Naive thymus-derived CD4-positive, alpha-beta T cell (primary cell): ENCODE results near the gene VGLL1. TPM values are rescaled to one million over a fixed set of nuclear protein-coding genes. Genes with fewer than 3 reads are reported as not detected.

Experiments used
- ATAC-seq: fragments of 150-1000 bp; cut with Tn5 transposase; 2 replicates; pipeline ENCODE4 v1.10.0; 2021; ENCODE audit warnings: mild to moderate bottlenecking, moderate library complexity
- CTCF ChIA-PET: fragments of 350-600 bp; sonication (Branson Sonifier 250); formaldehyde crosslinking; loops from one replicate; lab custom pipeline; 2021; ENCODE audit warnings: antibody characterized with exemption; lab: Charles Lee
- POLR2A ChIA-PET: fragments of 350-600 bp; sonication (Branson Sonifier 250); formaldehyde crosslinking; loops from one replicate; lab custom pipeline; 2021; ENCODE audit warnings: antibody characterized with exemption, inconsistent platforms; lab: Charles Lee
- DNase-seq, 9 donors: peaks; one replicate each; pipeline versions ENCODE4 v3.0.0 to v3.0.0-alpha.2; 2020 to 2022; ENCODE audit warnings: mixed read lengths in 1 of 9
- H3K27ac ChIP-seq: one replicate; pipeline ENCODE4 v1.7.0; 2013; ENCODE audit warnings: mild to moderate bottlenecking, low read depth, low read length, moderate library complexity
- H3K27me3 ChIP-seq, 2 donors: one replicate each; pipeline ENCODE4 v1.7.0; 2013; ENCODE audit warnings: low read length in 2 of 2, mild to moderate bottlenecking in 2 of 2, moderate library complexity in 2 of 2; ENCODE audit not compliant: control insufficient read depth in 2 of 2, insufficient read depth in 2 of 2
- H3K36me3 ChIP-seq, 3 experiments: 1 replicate in 2 of 3; 2 replicates in 1 of 3; pipeline ENCODE4 v1.7.0; 2013; ENCODE audit warnings: low read length in 3 of 3, mild to moderate bottlenecking in 3 of 3, moderate library complexity in 1 of 3; ENCODE audit not compliant: insufficient read depth in 3 of 3, control insufficient read depth in 2 of 3
- H3K4me1 ChIP-seq, 2 donors: one replicate each; pipeline ENCODE4 v1.7.0; 2013; ENCODE audit warnings: low read length in 2 of 2, mild to moderate bottlenecking in 2 of 2, moderate library complexity in 1 of 2; ENCODE audit not compliant: control insufficient read depth in 2 of 2, insufficient read depth in 2 of 2
- H3K4me3 ChIP-seq: 2 replicates; pipeline ENCODE4 v1.7.0; 2013; ENCODE audit warnings: mild to moderate bottlenecking, low read length
- H3K9me3 ChIP-seq, 3 experiments: 1 replicate in 2 of 3; 2 replicates in 1 of 3; pipeline ENCODE4 v1.7.0; 2013; ENCODE audit warnings: low read length in 3 of 3; ENCODE audit not compliant: control insufficient read depth in 2 of 3
- H3K27ac Mint-ChIP-seq, 9 donors: one replicate each; pipeline ENCODE4 v1.8.0; 2020 to 2022; ENCODE audit warnings: mixed read lengths in 9 of 9, mild to moderate bottlenecking in 8 of 9, moderate library complexity in 5 of 9, inconsistent platforms in 2 of 9
- H3K27me3 Mint-ChIP-seq, 5 donors: one replicate each; pipeline ENCODE4 v1.8.0; 2021 to 2022; ENCODE audit warnings: mixed read lengths in 5 of 5, mild to moderate bottlenecking in 1 of 5
- H3K36me3 Mint-ChIP-seq, 5 donors: one replicate each; pipeline ENCODE4 v1.8.0; 2020 to 2022; ENCODE audit warnings: mixed read lengths in 5 of 5, mild to moderate bottlenecking in 3 of 5, inconsistent platforms in 1 of 5
- H3K4me1 Mint-ChIP-seq, 7 donors: one replicate each; pipeline ENCODE4 v1.8.0; 2020 to 2022; ENCODE audit warnings: mixed read lengths in 7 of 7, mild to moderate bottlenecking in 3 of 7, inconsistent platforms in 1 of 7
- H3K4me3 Mint-ChIP-seq, 10 donors: one replicate each; pipeline ENCODE4 v1.8.0; 2020 to 2022; ENCODE audit warnings: mild to moderate bottlenecking in 10 of 10, mixed read lengths in 10 of 10, moderate library complexity in 6 of 10, inconsistent platforms in 2 of 10
- H3K9me3 Mint-ChIP-seq, 11 donors: one replicate each; pipeline ENCODE4 v1.8.0; 2020 to 2022; ENCODE audit warnings: mixed read lengths in 11 of 11, mild to moderate bottlenecking in 4 of 11, inconsistent platforms in 1 of 11, moderate library complexity in 1 of 11
- intact Hi-C, 2 donors: fragments of 100-400 bp; cut with micrococcal nuclease; formaldehyde crosslinking; loops; one replicate each; pipeline ENCODE4 v1.15.1; 2023
- polyA plus RNA-seq, 2 donors: library from polyadenylated mRNA; unstranded; fragments of 300-500 nt; fragmentation: Illumina TruSeq; gene quantifications; one replicate each; pipeline ENCODE4 v1.2.3, GENCODE V29; 2021
- total RNA-seq, 6 experiments: library from RNA in 5 of 6; stranded (reverse) in 5 of 6; gene quantifications; 1 replicate in 5 of 6; 2 replicates in 1 of 6; pipeline ENCODE4 v1.2.3 and lab custom pipeline; 2021 to 2026

VGLL1 gene
- total and polyA plus RNA-seq, 7 experiments from 2014 or later: not detected

DNA sequence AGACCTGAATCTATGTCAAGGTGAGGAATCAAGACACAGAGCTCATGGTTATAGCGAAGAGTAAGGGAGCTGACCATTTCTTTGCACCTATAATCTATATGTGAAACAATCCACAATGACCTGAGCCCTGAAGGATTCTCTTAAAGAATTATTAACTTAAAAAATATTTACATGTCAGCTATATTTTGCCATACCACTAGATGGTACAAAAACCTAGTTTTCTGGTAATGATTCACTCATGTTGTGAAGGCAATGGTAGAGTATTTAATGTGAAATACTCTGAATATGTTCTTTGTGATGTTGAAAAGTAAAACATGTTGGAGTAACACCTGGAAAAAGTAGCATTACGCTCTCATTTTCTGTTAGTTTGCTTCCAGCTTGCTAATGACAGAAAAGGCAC is 40.0 kb downstream of the VGLL1 start:
- no peak overlapping the region for H3K4me3 ChIP-seq
- H3K4me3 Mint-ChIP-seq: peak overlapping the region in 3 of 10 donors; percentile 12 to 25 (median 24)
- DNase-seq (peak in 3 of 9 donors; percentile 1 to 29 (median 6)), ATAC-seq (no peak)
- peaks cover 4 to 8% of the 10 kb centered on the region in 2 donors for H3K4me1 ChIP-seq
- intact Hi-C loops: loop anchor here (1.0 to 10.0 kb wide), 3 partner anchors 307 to 480 kb away; no protein-coding TSS in a partner anchor
- POLR2A ChIA-PET: interaction anchor here (0.6 to 1.0 kb wide), 3 partner anchors 35 to 614 kb away, joined by 3 to 5 read pairs (median 3); no protein-coding TSS in a partner anchor
- peaks cover 0 to 11% (median 9%) of the 10 kb centered on the region in 7 donors for H3K4me1 Mint-ChIP-seq
- CTCF ChIA-PET: interaction anchor here (1.0 kb wide), 1 partner anchor 123 kb away, joined by 6 read pairs; no protein-coding TSS in a partner anchor
- H3K36me3 Mint-ChIP-seq: no peaks in the 10 kb centered on the region
- no peak overlapping the region for H3K27ac ChIP-seq
- no peaks in the 10 kb centered on the region for H3K27me3 ChIP-seq
- H3K9me3 ChIP-seq: no peaks in the 10 kb centered on the region
- no peaks in the 10 kb centered on the region for H3K9me3 Mint-ChIP-seq
- H3K27ac Mint-ChIP-seq: peak overlapping the region in 2 of 9 donors; percentile 25 to 59
- H3K36me3 ChIP-seq: no peaks in the 10 kb centered on the region
- H3K27me3 Mint-ChIP-seq: no peaks in the 10 kb centered on the region

DNA sequence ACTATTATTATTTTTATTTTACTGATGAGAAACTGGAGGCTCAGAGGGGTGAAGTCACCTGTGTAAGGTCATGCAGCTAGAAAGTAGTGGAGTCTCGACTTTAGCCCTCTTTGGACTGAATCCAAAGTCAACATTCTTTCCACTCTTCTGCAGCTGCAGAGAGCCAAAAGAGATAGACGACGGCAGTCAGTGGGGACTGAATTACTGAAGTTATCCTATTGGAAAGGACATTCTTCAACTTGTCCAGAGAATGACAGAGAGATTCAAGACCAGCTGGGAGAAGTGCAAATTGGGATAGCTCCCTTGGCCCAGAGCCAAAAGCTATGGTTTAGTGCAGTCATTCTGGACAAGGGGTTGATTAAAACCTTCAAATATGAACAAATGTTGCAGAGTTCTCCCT is 42.5 kb downstream of the VGLL1 start:
- H3K9me3 ChIP-seq: no peaks in the 10 kb centered on the region
- ATAC-seq (no peak), DNase-seq (no peak)
- no peaks in the 10 kb centered on the region for H3K27me3 ChIP-seq
- CTCF ChIA-PET: interaction anchor here (1.3 to 2.3 kb wide), 2 partner anchors 17 to 34 kb away, joined by 4 to 7 read pairs; no protein-coding TSS in a partner anchor
- H3K4me3 Mint-ChIP-seq: no peak overlapping the region
- H3K4me3 ChIP-seq: no peak overlapping the region
- H3K9me3 Mint-ChIP-seq: no peaks in the 10 kb centered on the region
- no peaks in the 10 kb centered on the region for H3K36me3 ChIP-seq
- POLR2A ChIA-PET: interaction anchor here (1.8 kb wide), 1 partner anchor 11 kb away, joined by 10 read pairs; no protein-coding TSS in a partner anchor
- peaks cover 0 to 23% (median 16%) of the 10 kb centered on the region in 7 donors for H3K4me1 Mint-ChIP-seq
- no peak overlapping the region for H3K27ac ChIP-seq
- H3K27me3 Mint-ChIP-seq: no peaks in the 10 kb centered on the region
- intact Hi-C loops: loop anchor here in 1 of 2 donors (10.0 kb wide), 1 partner anchor 310 kb away; no protein-coding TSS in a partner anchor
- H3K36me3 Mint-ChIP-seq: peaks cover 0 to 2% (median 0%) of the 10 kb centered on the region in 5 donors
- H3K4me1 ChIP-seq: peaks cover 4 to 8% of the 10 kb centered on the region in 2 donors
- no peak overlapping the region for H3K27ac Mint-ChIP-seq

DNA sequence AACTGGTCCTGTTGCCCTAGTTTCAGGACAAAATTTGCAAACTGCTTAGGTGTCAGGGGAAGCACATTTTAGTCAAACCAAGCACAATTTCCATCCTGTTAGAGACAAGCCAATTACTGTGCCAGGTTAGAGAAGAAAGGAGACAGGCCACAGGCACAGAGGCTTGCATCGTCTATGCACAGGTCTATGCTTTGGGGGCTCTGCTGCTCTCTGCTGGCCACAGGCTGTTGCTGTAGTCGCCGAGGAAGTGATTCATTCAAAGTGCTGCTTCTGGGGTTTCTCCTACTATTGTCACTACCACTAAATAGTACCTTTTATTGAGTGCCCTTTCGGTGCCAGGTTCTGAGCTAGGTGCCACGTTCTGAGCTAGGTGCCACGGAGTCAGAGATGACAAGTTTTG is 45.5 kb downstream of the VGLL1 start:
- POLR2A ChIA-PET: interaction anchor here (1.1 to 1.2 kb wide), 2 partner anchors 31 to 166 kb away, joined by 3 to 4 read pairs; no protein-coding TSS in a partner anchor
- Histone ChIP-seq H3K36me3 (no peaks in the 10 kb centered on the region), H3K4me1 (peaks cover 3 to 4% of the 10 kb centered on the region in 2 donors), H3K27ac (no peak overlapping the region), H3K4me3 (no peak overlapping the region), H3K9me3 (no peaks in the 10 kb centered on the region), H3K27me3 (no peaks in the 10 kb centered on the region)
- H3K4me3 Mint-ChIP-seq: peak overlapping the region in 2 of 10 donors; percentile 20 to 63
- peaks cover 0 to 22% (median 11%) of the 10 kb centered on the region in 7 donors for H3K4me1 Mint-ChIP-seq
- H3K27me3 Mint-ChIP-seq: no peaks in the 10 kb centered on the region
- CTCF ChIA-PET: interaction anchor here (0.7 to 2.6 kb wide), 10 partner anchors 9 to 549 kb away, joined by 3 to 10 read pairs (median 4); no protein-coding TSS in a partner anchor
- H3K9me3 Mint-ChIP-seq: peaks cover 0 to 2% (median 0%) of the 10 kb centered on the region in 11 donors
- peak; percentile 30 to 74 (median 62) for DNase-seq
- peak overlapping the region in 8 of 9 donors; percentile 10 to 83 (median 67) for H3K27ac Mint-ChIP-seq
- ATAC-seq: peak; percentile 99
- intact Hi-C loops: loop anchor here (1.0 to 10.0 kb wide), 10 partner anchors 11 to 549 kb away; partner anchors contain the start of gene HTATSF1 (in 2 of the 2)
- H3K36me3 Mint-ChIP-seq: peaks cover 0 to 2% (median 0%) of the 10 kb centered on the region in 5 donors

DNA sequence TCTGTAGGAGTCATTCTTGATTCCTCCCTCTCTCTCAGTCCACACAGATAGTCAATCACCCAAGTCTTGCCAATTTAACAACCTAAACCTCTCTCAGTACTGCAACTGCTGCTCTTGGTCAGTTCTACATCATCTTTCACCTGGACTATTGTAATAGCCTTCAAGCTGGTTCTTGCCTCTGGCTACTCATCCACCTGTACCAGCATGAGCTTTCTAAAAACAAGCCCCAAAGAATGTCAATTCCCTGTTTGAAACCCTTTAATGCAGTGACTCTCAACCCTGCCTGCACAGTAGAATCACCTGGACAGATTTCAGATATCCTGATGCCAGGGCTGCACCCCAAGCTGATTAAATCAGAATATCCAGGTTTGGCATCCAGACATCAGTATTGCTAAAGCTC is 48.3 kb downstream of the VGLL1 start:
- H3K9me3 Mint-ChIP-seq: peaks cover 0 to 2% (median 0%) of the 10 kb centered on the region in 11 donors
- H3K4me1 Mint-ChIP-seq: peaks cover 6 to 35% (median 19%) of the 10 kb centered on the region in 7 donors
- H3K36me3 Mint-ChIP-seq: peaks cover 0 to 5% (median 0%) of the 10 kb centered on the region in 5 donors
- no peaks in the 10 kb centered on the region for H3K27me3 ChIP-seq
- no peak overlapping the region for H3K27ac ChIP-seq
- DNase-seq (no peak), ATAC-seq (no peak)
- no peaks in the 10 kb centered on the region for H3K27me3 Mint-ChIP-seq
- H3K4me3 ChIP-seq: no peak overlapping the region
- H3K4me1 ChIP-seq: peaks cover 12 to 13% of the 10 kb centered on the region in 2 donors
- POLR2A ChIA-PET: interaction anchor here (0.6 to 1.5 kb wide), 2 partner anchors 115 to 184 kb away, joined by 3 read pairs; no protein-coding TSS in a partner anchor
- no peaks in the 10 kb centered on the region for H3K36me3 ChIP-seq
- intact Hi-C loops: no loop called here
- no peaks in the 10 kb centered on the region for H3K9me3 ChIP-seq
- H3K4me3 Mint-ChIP-seq: no peak overlapping the region
- CTCF ChIA-PET: no interaction called here
- peak overlapping the region in 1 of 9 donors; percentile 63 for H3K27ac Mint-ChIP-seq

DNA sequence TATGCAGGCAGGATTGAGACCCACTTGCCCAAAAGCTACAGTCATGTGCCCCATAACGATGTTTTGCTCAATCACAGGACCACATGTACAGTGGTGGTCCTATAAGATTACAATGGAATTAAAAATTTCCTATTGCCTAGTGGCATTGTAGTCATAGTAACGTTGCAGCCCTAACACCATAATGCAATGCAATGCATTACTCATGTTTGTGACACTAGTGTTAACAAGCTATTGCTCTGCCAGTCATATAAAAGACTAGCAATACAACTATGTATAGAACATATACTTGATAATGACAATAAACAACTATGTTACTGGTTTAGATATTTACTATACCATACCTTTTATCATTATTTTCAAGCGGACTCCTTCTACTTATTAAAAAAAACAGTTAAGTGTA is 50.6 kb downstream of the VGLL1 start:
- Mint-ChIP-seq H3K36me3 (peaks cover 0 to 6% (median 0%) of the 10 kb centered on the region in 5 donors), H3K27me3 (no peaks in the 10 kb centered on the region), H3K9me3 (peaks cover 0 to 2% (median 0%) of the 10 kb centered on the region in 11 donors), H3K4me1 (peaks cover 12 to 49% (median 38%) of the 10 kb centered on the region in 7 donors), H3K4me3 (no peak overlapping the region), H3K27ac (peak overlapping the region in 1 of 9 donors; percentile 74)
- CTCF ChIA-PET: no interaction called here
- H3K27me3 ChIP-seq: no peaks in the 10 kb centered on the region
- H3K36me3 ChIP-seq: no peaks in the 10 kb centered on the region
- H3K4me3 ChIP-seq: no peak overlapping the region
- peaks cover 31 to 35% of the 10 kb centered on the region in 2 donors for H3K4me1 ChIP-seq
- intact Hi-C loops: no loop called here
- POLR2A ChIA-PET: interaction anchor here (1.2 kb wide), 1 partner anchor 67 kb away, joined by 3 read pairs; no protein-coding TSS in a partner anchor
- ATAC-seq: no peak
- H3K27ac ChIP-seq: no peak overlapping the region
- H3K9me3 ChIP-seq: no peaks in the 10 kb centered on the region
- DNase-seq: no peak

DNA sequence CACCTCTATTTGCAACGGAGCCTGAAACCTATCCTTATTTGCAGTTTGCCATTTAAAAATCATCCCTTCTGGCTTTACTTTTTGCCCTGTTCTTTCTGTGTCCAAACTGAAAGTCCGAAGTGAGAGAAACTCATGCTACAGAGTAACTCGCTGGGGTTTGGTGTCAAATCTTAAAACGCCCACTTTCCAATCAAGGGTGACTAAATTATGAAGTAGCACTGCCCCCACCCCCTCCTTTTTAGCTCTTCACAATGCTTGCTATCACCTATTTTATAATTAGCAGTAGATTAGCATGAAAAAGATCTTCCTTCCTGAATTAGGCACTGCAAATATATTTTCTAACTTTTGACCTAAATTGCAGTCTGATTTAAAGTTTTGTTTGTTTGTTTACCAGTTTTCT is 52.5 kb downstream of the VGLL1 start:
- Histone ChIP-seq H3K36me3 (no peaks in the 10 kb centered on the region), H3K27me3 (no peaks in the 10 kb centered on the region), H3K4me3 (no peak overlapping the region), H3K4me1 (peaks cover 43 to 44% of the 10 kb centered on the region in 2 donors), H3K9me3 (no peaks in the 10 kb centered on the region), H3K27ac (no peak overlapping the region)
- ChIA-PET POLR2A (interaction anchor here (0.6 to 1.9 kb wide), 2 partner anchors 9 kb away, joined by 3 to 10 read pairs; no protein-coding TSS in a partner anchor), CTCF (interaction anchor here (0.7 kb wide), 1 partner anchor 109 kb away, joined by 4 read pairs; no protein-coding TSS in a partner anchor)
- peak overlapping the region in 1 of 10 donors; percentile 37 for H3K4me3 Mint-ChIP-seq
- peak overlapping the region in 4 of 9 donors; percentile 9 to 95 (median 50) for H3K27ac Mint-ChIP-seq
- ATAC-seq (no peak), DNase-seq (no peak)
- peaks cover 12 to 49% (median 45%) of the 10 kb centered on the region in 7 donors for H3K4me1 Mint-ChIP-seq
- intact Hi-C loops: loop anchor here in 1 of 2 donors (2.0 kb wide), 1 partner anchor 110 kb away; no protein-coding TSS in a partner anchor
- H3K9me3 Mint-ChIP-seq: peaks cover 0 to 2% (median 0%) of the 10 kb centered on the region in 11 donors
- H3K36me3 Mint-ChIP-seq: peaks cover 0 to 6% (median 0%) of the 10 kb centered on the region in 5 donors
- H3K27me3 Mint-ChIP-seq: no peaks in the 10 kb centered on the region
